Sigmoid colon (tissue), 7 donors: Measurements from ENCODE around the gene TTC19. TPM values are rescaled to one million over a fixed set of nuclear protein-coding genes. Genes with fewer than 3 reads are reported as not detected.

Experiments used
- DNase-seq: peaks from one replicate; pipeline ENCODE4 v3.0.0-alpha.2; 2019
- H3K27ac ChIP-seq, 4 donors: fragments of 200-600 bp; sonication (generic); one replicate each; pipeline ENCODE4 v1.5.1; 2016 to 2019; ENCODE audit warnings: mild to moderate bottlenecking in 1 of 4
- H3K27me3 ChIP-seq, 3 donors: fragments of 200-600 bp; sonication (generic); one replicate each; pipeline ENCODE4 v1.5.1; 2019; ENCODE audit warnings: mild to moderate bottlenecking in 1 of 3
- H3K36me3 ChIP-seq, 4 donors: fragments of 200-600 bp; sonication (generic); one replicate each; pipeline ENCODE4 v1.5.1; 2016 to 2019
- H3K4me1 ChIP-seq, 4 donors: fragments of 200-600 bp; sonication (generic); one replicate each; pipeline ENCODE4 v1.5.1; 2017 to 2019
- H3K4me3 ChIP-seq, 4 donors: fragments of 200-600 bp; sonication (generic); one replicate each; pipeline ENCODE4 v1.5.1; 2017 to 2019; ENCODE audit warnings: mild to moderate bottlenecking in 2 of 4, moderate library complexity in 1 of 4
- H3K9me3 ChIP-seq, 4 donors: fragments of 200-600 bp in 3 of 4; sonication (generic) in 3 of 4; one replicate each; pipeline versions ENCODE4 v1.5.1 to v1.6.1; 2013 to 2019
- EP300 ChIP-seq, 4 donors: sonication (generic); formaldehyde crosslinking; IDR thresholded peaks; one replicate each; pipeline ENCODE4 v1.6.1; 2017; ENCODE audit warnings: antibody characterized with exemption in 4 of 4
- POLR2A ChIP-seq, 2 donors: fragments of 450-650 bp; IDR thresholded peaks; one replicate each; pipeline ENCODE4 v1.6.1; 2016; ENCODE audit warnings: antibody characterized with exemption in 2 of 2, mild to moderate bottlenecking in 2 of 2, moderate library complexity in 2 of 2
- POLR2AphosphoS5 ChIP-seq, 4 donors: sonication (generic); formaldehyde crosslinking; IDR thresholded peaks; one replicate each; pipeline ENCODE4 v1.6.1; 2017; ENCODE audit warnings: antibody characterized with exemption in 4 of 4
- WGBS, 2 donors: extraction: QIAGEN DNeasy Blood & Tissue Kit; methylation state at CpG; one replicate each; pipeline ENCODE4 v1.1.7; 2013; 5-methylcytosine and 5-hydroxymethylcytosine counted together
- intact Hi-C: fragments of 100-400 bp; cut with DNase I; formaldehyde crosslinking; loops from one replicate; pipeline ENCODE4 v1.15.1; 2023
- polyA plus RNA-seq, 3 donors: library from polyadenylated mRNA; stranded (reverse); fragments of 200-250 nt; gene quantifications; one replicate each; pipeline ENCODE4 v1.2.3, GENCODE V29; 2013
- total RNA-seq, 4 donors: library from RNA; depleted of rRNA; stranded (reverse); fragments of >200 nt; gene quantifications; one replicate each; pipeline ENCODE4 v1.1.0, GENCODE V29; 2016
- TF ChIP-seq, protein P1 (sequence below), 4 experiments: fragments of 450-650 bp in 3 of 4; fragments of 200-600 bp in 1 of 4; IDR thresholded peaks; one replicate each; pipeline ENCODE4 v1.5.1; 2016 to 2019; ENCODE audit warnings: antibody characterized with exemption in 4 of 4, mild to moderate bottlenecking in 3 of 4, moderate library complexity in 2 of 4
- donor health status: healthy with polysubstance abuse.
- donor health status: Bipolar disorder and iron deficiency.
- donor health status: healthy.

TTC19 gene
- total and polyA plus RNA-seq, 7 donors, result 24.6 to 59.1 (median 41.0) TPM

DNA sequence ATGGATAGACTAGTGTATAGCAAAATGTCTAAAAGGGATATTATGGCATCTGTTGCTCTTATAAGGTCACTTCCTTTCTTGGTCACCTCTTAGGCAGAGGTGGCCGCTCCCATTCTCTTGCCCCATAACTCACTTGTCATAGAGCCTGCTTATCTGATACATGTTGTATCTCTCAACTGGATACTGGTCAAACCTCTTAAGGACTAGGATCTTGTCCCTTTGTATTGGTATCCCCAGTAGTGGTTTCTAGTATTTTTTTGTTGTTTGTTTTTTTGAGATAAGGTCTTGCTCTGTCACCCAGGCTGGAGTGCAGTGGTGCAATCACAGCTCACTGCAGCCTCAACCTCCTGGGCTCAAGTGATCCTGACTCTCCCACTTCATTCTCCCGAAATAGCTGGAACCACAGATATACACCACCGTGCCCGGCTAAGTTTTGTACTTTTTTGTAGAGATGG, 27.1 kb upstream of the TTC19 start:
- intact Hi-C loops, result no loop called here
- no peak for DNase-seq
- no peak overlapping the region for H3K27ac ChIP-seq
- no peaks in the 10 kb centered on the region for H3K9me3 ChIP-seq
- no peaks in the 10 kb centered on the region for H3K27me3 ChIP-seq
- no peak for TF ChIP-seq POLR2AphosphoS5 (IDR thresholded peaks at IDR 0.05)
- TF ChIP-seq EP300 (IDR thresholded peaks at IDR 0.05), result no peak
- TF ChIP-seq POLR2A (IDR thresholded peaks at IDR 0.05), result no peak
- TF ChIP-seq, protein P1, sequence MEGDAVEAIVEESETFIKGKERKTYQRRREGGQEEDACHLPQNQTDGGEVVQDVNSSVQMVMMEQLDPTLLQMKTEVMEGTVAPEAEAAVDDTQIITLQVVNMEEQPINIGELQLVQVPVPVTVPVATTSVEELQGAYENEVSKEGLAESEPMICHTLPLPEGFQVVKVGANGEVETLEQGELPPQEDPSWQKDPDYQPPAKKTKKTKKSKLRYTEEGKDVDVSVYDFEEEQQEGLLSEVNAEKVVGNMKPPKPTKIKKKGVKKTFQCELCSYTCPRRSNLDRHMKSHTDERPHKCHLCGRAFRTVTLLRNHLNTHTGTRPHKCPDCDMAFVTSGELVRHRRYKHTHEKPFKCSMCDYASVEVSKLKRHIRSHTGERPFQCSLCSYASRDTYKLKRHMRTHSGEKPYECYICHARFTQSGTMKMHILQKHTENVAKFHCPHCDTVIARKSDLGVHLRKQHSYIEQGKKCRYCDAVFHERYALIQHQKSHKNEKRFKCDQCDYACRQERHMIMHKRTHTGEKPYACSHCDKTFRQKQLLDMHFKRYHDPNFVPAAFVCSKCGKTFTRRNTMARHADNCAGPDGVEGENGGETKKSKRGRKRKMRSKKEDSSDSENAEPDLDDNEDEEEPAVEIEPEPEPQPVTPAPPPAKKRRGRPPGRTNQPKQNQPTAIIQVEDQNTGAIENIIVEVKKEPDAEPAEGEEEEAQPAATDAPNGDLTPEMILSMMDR (IDR thresholded peaks at IDR 0.05), result no peak
- WGBS, 2 donors, result 97 to 98% methylated on average over 4 of the region's 4 CpGs
- H3K4me1 ChIP-seq, result peaks cover 0 to 14% (median 0%) of the 10 kb centered on the region in 4 donors
- peaks cover 0 to 16% (median 2%) of the 10 kb centered on the region in 4 donors for H3K36me3 ChIP-seq
- H3K4me3 ChIP-seq, result no peak overlapping the region

DNA sequence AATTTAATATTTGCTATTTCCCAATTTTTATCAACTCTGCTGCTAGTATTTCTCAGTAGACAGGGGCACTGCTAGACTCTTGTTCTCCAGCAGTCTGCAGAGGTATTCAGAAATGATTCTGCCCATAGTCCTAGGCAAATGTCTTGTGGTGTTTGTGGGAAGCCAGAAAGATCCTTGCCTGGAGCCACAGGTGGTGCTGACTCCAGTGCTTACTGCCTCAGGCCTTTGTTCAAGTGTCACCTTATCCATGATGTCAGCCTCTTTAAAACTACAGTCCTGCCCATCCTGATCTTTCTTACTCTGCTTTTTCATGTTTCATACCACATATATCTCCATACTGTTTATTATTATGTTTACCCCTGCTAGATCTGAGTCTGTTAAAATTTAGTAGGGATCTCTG, 26.6 kb upstream of the TTC19 start:
- no peak for DNase-seq
- intact Hi-C loops, result no loop called here
- no peaks in the 10 kb centered on the region for H3K9me3 ChIP-seq
- TF ChIP-seq POLR2AphosphoS5 (IDR thresholded peaks at IDR 0.05) (no peak), EP300 (IDR thresholded peaks at IDR 0.05) (no peak), POLR2A (IDR thresholded peaks at IDR 0.05) (no peak)
- TF ChIP-seq, protein P1 (IDR thresholded peaks at IDR 0.05), result no peak
- H3K4me1 ChIP-seq, result peaks cover 0 to 14% (median 0%) of the 10 kb centered on the region in 4 donors
- peaks cover 0 to 21% (median 2%) of the 10 kb centered on the region in 4 donors for H3K36me3 ChIP-seq
- no peaks in the 10 kb centered on the region for H3K27me3 ChIP-seq
- H3K27ac ChIP-seq, result no peak overlapping the region
- no peak overlapping the region for H3K4me3 ChIP-seq

DNA sequence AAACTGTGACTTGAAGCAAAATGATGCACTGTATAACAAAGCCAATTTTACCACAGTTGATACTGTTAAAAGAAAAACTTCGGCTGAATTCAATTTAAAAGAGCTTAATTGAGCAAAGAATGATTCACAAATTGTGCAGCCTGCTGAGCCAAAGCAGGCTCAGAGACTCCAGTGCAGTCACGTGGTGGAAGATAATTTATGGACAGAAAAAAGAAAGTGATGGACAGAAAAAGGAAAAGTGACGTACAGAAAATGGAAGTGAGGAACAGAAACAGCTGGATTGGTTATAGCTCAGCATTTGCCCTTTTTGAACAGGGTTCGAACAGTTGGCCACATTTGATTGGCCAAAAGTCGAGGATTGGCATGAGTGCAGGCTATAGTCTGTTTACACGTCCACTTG, 25.8 kb upstream of the TTC19 start:
- no peaks in the 10 kb centered on the region for H3K9me3 ChIP-seq
- TF ChIP-seq POLR2A (IDR thresholded peaks at IDR 0.05), result no peak
- TF ChIP-seq, protein P1 (IDR thresholded peaks at IDR 0.05), result no peak
- no peak for TF ChIP-seq POLR2AphosphoS5 (IDR thresholded peaks at IDR 0.05)
- 87% methylated on average over 6 of the region's 6 CpGs for WGBS, 2 donors
- no peaks in the 10 kb centered on the region for H3K27me3 ChIP-seq
- peaks cover 0 to 14% (median 0%) of the 10 kb centered on the region in 4 donors for H3K4me1 ChIP-seq
- no peak overlapping the region for H3K27ac ChIP-seq
- DNase-seq, result no peak
- H3K36me3 ChIP-seq, result peaks cover 0 to 23% (median 2%) of the 10 kb centered on the region in 4 donors
- no peak overlapping the region for H3K4me3 ChIP-seq
- intact Hi-C loops, result no loop called here

DNA sequence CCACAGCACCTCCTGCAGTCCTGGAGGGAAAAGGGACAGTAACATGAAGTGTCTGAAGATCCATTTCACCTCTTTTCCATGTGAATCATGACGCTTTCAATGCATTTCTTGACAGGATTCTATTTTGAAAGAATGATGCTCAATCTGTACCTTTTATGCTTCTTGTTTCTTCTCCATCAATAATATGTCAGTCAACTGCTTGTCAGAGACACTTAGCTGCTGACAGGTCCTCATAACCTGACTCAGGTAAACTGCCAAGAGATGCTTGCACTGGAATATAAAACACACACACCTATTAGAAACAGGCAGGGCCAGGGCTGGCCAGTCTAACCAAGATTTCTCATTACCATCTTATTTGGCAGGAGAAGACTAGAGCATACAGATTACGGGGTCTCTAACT, 21.7 kb upstream of the TTC19 start:
- 98 to 99% methylated on average over 2 of the region's 2 CpGs for WGBS, 2 donors

More for the DNA sequence above, 21.7 kb upstream of the TTC19 start:
- no peak overlapping the region for H3K4me3 ChIP-seq
- TF ChIP-seq EP300 (IDR thresholded peaks at IDR 0.05) (no peak), POLR2A (IDR thresholded peaks at IDR 0.05) (no peak), POLR2AphosphoS5 (IDR thresholded peaks at IDR 0.05) (no peak)
- TF ChIP-seq, protein P1 (IDR thresholded peaks at IDR 0.05), result no peak
- DNase-seq, result no peak
- intact Hi-C loops, result no loop called here
- no peaks in the 10 kb centered on the region for H3K27me3 ChIP-seq
- H3K27ac ChIP-seq, result no peak overlapping the region
- peaks cover 0 to 14% (median 0%) of the 10 kb centered on the region in 4 donors for H3K4me1 ChIP-seq
- H3K36me3 ChIP-seq, result peaks cover 0 to 52% (median 23%) of the 10 kb centered on the region in 4 donors
- H3K9me3 ChIP-seq, result no peaks in the 10 kb centered on the region
